CD4-positive, CD25-positive, alpha-beta regulatory T cell (primary cell): ENCODE measurements around the gene LTV1. TPM values are rescaled to one million over a fixed set of nuclear protein-coding genes. Genes with fewer than 3 reads are reported as not detected.

Source experiments
- ATAC-seq, 2 donors: fragments of 150-1000 bp; cut with Tn5 transposase; one replicate each; pipeline ENCODE4 v1.10.0; 2021; ENCODE audit warnings: low read depth in 2 of 2, moderate number of reproducible peaks in 2 of 2, moderate library complexity in 1 of 2
- DNase-seq, 3 donors: peaks; one replicate each; pipeline versions ENCODE4 v3.0.0 to v3.0.0-alpha.2; 2012 to 2022; ENCODE audit warnings: mixed read lengths in 1 of 3
- H3K27ac ChIP-seq: one replicate; pipeline ENCODE4 v1.7.0; 2013; ENCODE audit warnings: mild to moderate bottlenecking, low read length; ENCODE audit not compliant: insufficient read depth, poor library complexity, severe bottlenecking
- H3K27me3 ChIP-seq: one replicate; pipeline ENCODE4 v1.7.0; 2013; ENCODE audit warnings: low read length; ENCODE audit not compliant: control insufficient read depth, insufficient read depth
- H3K36me3 ChIP-seq: one replicate; pipeline ENCODE4 v1.7.0; 2013; ENCODE audit warnings: mild to moderate bottlenecking, low read length, moderate library complexity; ENCODE audit not compliant: control insufficient read depth, insufficient read depth
- H3K4me1 ChIP-seq: 2 replicates; pipeline ENCODE4 v1.7.0; 2013; ENCODE audit warnings: mild to moderate bottlenecking, low read length; ENCODE audit not compliant: insufficient read depth, control insufficient read depth, poor library complexity, severe bottlenecking
- H3K4me3 ChIP-seq: one replicate; pipeline ENCODE4 v1.7.0; 2013; ENCODE audit warnings: low read depth, mild to moderate bottlenecking, low read length, moderate library complexity
- H3K9me3 ChIP-seq, 2 experiments: 1 replicate in 1 of 2; 2 replicates in 1 of 2; pipeline ENCODE4 v1.7.0; 2013; ENCODE audit warnings: low read length in 2 of 2, mild to moderate bottlenecking in 1 of 2, moderate library complexity in 1 of 2; ENCODE audit not compliant: control insufficient read depth in 2 of 2
- H3K27ac Mint-ChIP-seq, 3 donors: one replicate each; pipeline ENCODE4 v1.8.0; 2020 to 2022; ENCODE audit warnings: mild to moderate bottlenecking in 3 of 3, mixed read lengths in 3 of 3, moderate library complexity in 2 of 3
- H3K27me3 Mint-ChIP-seq: one replicate; pipeline ENCODE4 v1.8.0; 2022; ENCODE audit warnings: mild to moderate bottlenecking, mixed read lengths
- H3K36me3 Mint-ChIP-seq: one replicate; pipeline ENCODE4 v1.8.0; 2020; ENCODE audit warnings: mixed read lengths
- H3K4me1 Mint-ChIP-seq, 4 donors: one replicate each; pipeline ENCODE4 v1.8.0; 2020 to 2022; ENCODE audit warnings: mixed read lengths in 4 of 4, mild to moderate bottlenecking in 1 of 4
- H3K4me3 Mint-ChIP-seq, 4 donors: one replicate each; pipeline ENCODE4 v1.8.0; 2020 to 2022; ENCODE audit warnings: mild to moderate bottlenecking in 4 of 4, mixed read lengths in 4 of 4, moderate library complexity in 3 of 4
- H3K9me3 Mint-ChIP-seq, 7 donors: one replicate each; pipeline ENCODE4 v1.8.0; 2020 to 2022; ENCODE audit warnings: mixed read lengths in 7 of 7, mild to moderate bottlenecking in 3 of 7, moderate library complexity in 2 of 7
- polyA plus RNA-seq, 4 donors: library from polyadenylated mRNA; unstranded; fragments of 300-500 nt; fragmentation: Illumina TruSeq; gene quantifications; one replicate each; pipeline ENCODE4 v1.2.3, GENCODE V29; 2021
- total RNA-seq: library from RNA; stranded (reverse); gene quantifications from one replicate; pipeline ENCODE4 v1.2.3, GENCODE V29; 2022

LTV1 gene
- total and polyA plus RNA-seq, 5 donors from 2014 or later: 17.4 to 24.2 (median 19.0) TPM

- H3K36me3 ChIP-seq: no peaks in the 10 kb centered on the region
- no peaks in the 10 kb centered on the region for H3K9me3 ChIP-seq
- no peaks in the 10 kb centered on the region for H3K4me1 ChIP-seq
- no peak for DNase-seq
- Mint-ChIP-seq H3K9me3 (peaks cover 0 to 10% (median 3%) of the 10 kb centered on the region in 7 donors), H3K4me3 (no peak overlapping the region), H3K27me3 (no peaks in the 10 kb centered on the region), H3K36me3 (no peaks in the 10 kb centered on the region), H3K27ac (no peak overlapping the region), H3K4me1 (peaks cover 0 to 8% (median 2%) of the 10 kb centered on the region in 4 donors)
- no peaks in the 10 kb centered on the region for H3K27me3 ChIP-seq
- ATAC-seq: no peak
- H3K27ac ChIP-seq: no peak overlapping the region
- H3K4me3 ChIP-seq: no peak overlapping the region
Measured at GRCh38 chr6:143877584-143878271, 34.6 kb downstream of the LTV1 start.

GRCh38 chr6:143878272-143878760 lies 35.2 kb downstream of the LTV1 start:
- H3K4me3 Mint-ChIP-seq: no peak overlapping the region

GRCh38 chr6:143880412-143880811 lies 37.3 kb downstream of the LTV1 start:
- H3K36me3 Mint-ChIP-seq: peaks cover 4% of the 10 kb centered on the region
- peaks cover 0 to 7% (median 3%) of the 10 kb centered on the region in 7 donors for H3K9me3 Mint-ChIP-seq
- Histone ChIP-seq H3K4me3 (no peak overlapping the region), H3K4me1 (no peaks in the 10 kb centered on the region), H3K9me3 (no peaks in the 10 kb centered on the region), H3K27ac (no peak overlapping the region), H3K36me3 (no peaks in the 10 kb centered on the region), H3K27me3 (no peaks in the 10 kb centered on the region)
- H3K4me3 Mint-ChIP-seq: no peak overlapping the region
- no peaks in the 10 kb centered on the region for H3K4me1 Mint-ChIP-seq
- no peak for DNase-seq
- no peak for ATAC-seq
- H3K27ac Mint-ChIP-seq: no peak overlapping the region
- no peaks in the 10 kb centered on the region for H3K27me3 Mint-ChIP-seq

More at GRCh38 chr6:143878272-143878760, 35.2 kb downstream of the LTV1 start:
- H3K4me1 Mint-ChIP-seq: peaks cover 0 to 3% (median 0%) of the 10 kb centered on the region in 4 donors
- H3K36me3 Mint-ChIP-seq: no peaks in the 10 kb centered on the region
- no peaks in the 10 kb centered on the region for H3K9me3 ChIP-seq
- peaks cover 0 to 10% (median 3%) of the 10 kb centered on the region in 7 donors for H3K9me3 Mint-ChIP-seq
- ATAC-seq (no peak), DNase-seq (no peak)
- H3K27ac Mint-ChIP-seq: peak overlapping the region in 1 of 3 donors; percentile 22
- H3K4me3 ChIP-seq: no peak overlapping the region
- no peaks in the 10 kb centered on the region for H3K27me3 Mint-ChIP-seq
- H3K27me3 ChIP-seq: no peaks in the 10 kb centered on the region
- no peaks in the 10 kb centered on the region for H3K36me3 ChIP-seq
- no peaks in the 10 kb centered on the region for H3K4me1 ChIP-seq
- H3K27ac ChIP-seq: no peak overlapping the region

- H3K36me3 ChIP-seq: no peaks in the 10 kb centered on the region
- Mint-ChIP-seq H3K9me3 (peaks cover 0 to 2% (median 0%) of the 10 kb centered on the region in 7 donors), H3K4me3 (no peak overlapping the region), H3K4me1 (no peaks in the 10 kb centered on the region), H3K27me3 (no peaks in the 10 kb centered on the region), H3K36me3 (peaks cover 6% of the 10 kb centered on the region), H3K27ac (no peak overlapping the region)
- no peaks in the 10 kb centered on the region for H3K9me3 ChIP-seq
- no peaks in the 10 kb centered on the region for H3K27me3 ChIP-seq
- no peak overlapping the region for H3K27ac ChIP-seq
- ATAC-seq: no peak
- H3K4me3 ChIP-seq: no peak overlapping the region
- no peaks in the 10 kb centered on the region for H3K4me1 ChIP-seq
- DNase-seq: no peak
Measured at GRCh38 chr6:143882401-143882930, 39.3 kb downstream of the LTV1 start.

- Mint-ChIP-seq H3K4me1 (no peaks in the 10 kb centered on the region), H3K27ac (no peak overlapping the region), H3K9me3 (no peaks in the 10 kb centered on the region), H3K27me3 (no peaks in the 10 kb centered on the region), H3K36me3 (peaks cover 11% of the 10 kb centered on the region), H3K4me3 (no peak overlapping the region)
- H3K4me3 ChIP-seq: no peak overlapping the region
- no peaks in the 10 kb centered on the region for H3K4me1 ChIP-seq
- H3K27ac ChIP-seq: no peak overlapping the region
- no peaks in the 10 kb centered on the region for H3K27me3 ChIP-seq
- no peak for DNase-seq
- no peak for ATAC-seq
- no peaks in the 10 kb centered on the region for H3K9me3 ChIP-seq
- no peaks in the 10 kb centered on the region for H3K36me3 ChIP-seq
Measured at GRCh38 chr6:143884216-143884900, 41.2 kb downstream of the LTV1 start.

GRCh38 chr6:143885116-143885515 lies 42.0 kb downstream of the LTV1 start:
- H3K9me3 ChIP-seq: no peaks in the 10 kb centered on the region
- H3K36me3 ChIP-seq: no peaks in the 10 kb centered on the region
- H3K4me1 ChIP-seq: no peaks in the 10 kb centered on the region
- H3K27ac Mint-ChIP-seq: no peak overlapping the region
- no peak for DNase-seq
- H3K36me3 Mint-ChIP-seq: peaks cover 12% of the 10 kb centered on the region
- no peaks in the 10 kb centered on the region for H3K27me3 Mint-ChIP-seq
- no peak for ATAC-seq
- H3K9me3 Mint-ChIP-seq: no peaks in the 10 kb centered on the region
- no peak overlapping the region for H3K4me3 ChIP-seq
- no peaks in the 10 kb centered on the region for H3K27me3 ChIP-seq
- H3K4me3 Mint-ChIP-seq: no peak overlapping the region
- no peaks in the 10 kb centered on the region for H3K4me1 Mint-ChIP-seq
- H3K27ac ChIP-seq: no peak overlapping the region

- Mint-ChIP-seq H3K4me3 (no peak overlapping the region), H3K27ac (no peak overlapping the region), H3K9me3 (no peaks in the 10 kb centered on the region), H3K4me1 (no peaks in the 10 kb centered on the region), H3K27me3 (no peaks in the 10 kb centered on the region), H3K36me3 (peaks cover 7% of the 10 kb centered on the region)
- H3K9me3 ChIP-seq: no peaks in the 10 kb centered on the region
- no peak overlapping the region for H3K4me3 ChIP-seq
- H3K27ac ChIP-seq: no peak overlapping the region
- no peaks in the 10 kb centered on the region for H3K27me3 ChIP-seq
- H3K4me1 ChIP-seq: no peaks in the 10 kb centered on the region
- no peak for ATAC-seq
- H3K36me3 ChIP-seq: no peaks in the 10 kb centered on the region
- DNase-seq: no peak
Measured at GRCh38 chr6:143894655-143895054, 51.5 kb downstream of the LTV1 start.
